HT-29 (cell line): ENCODE data around the gene REEP6. TPM values are rescaled to one million over a fixed set of nuclear protein-coding genes. Genes with fewer than 3 reads are reported as not detected.
"Not testable (repeated sequence)": the region's sequence is repeated elsewhere in the genome, so short reads cannot be mapped to it uniquely, and the experiment has no call there.

Experiments used
- DNase-seq: peaks from one replicate; pipeline ENCODE4 v3.0.0-alpha.2; 2015; ENCODE audit warnings: low spot score
- total RNA-seq: library from RNA; depleted of rRNA; stranded (reverse); fragments of >200 nt; shearing (Covaris generic); gene quantifications from 2 replicates; pipeline ENCODE4 v1.2.3, GENCODE V29; 2014

Gene REEP6
- total RNA-seq, 1 experiment from 2014 or later: 26.6 TPM

DNA sequence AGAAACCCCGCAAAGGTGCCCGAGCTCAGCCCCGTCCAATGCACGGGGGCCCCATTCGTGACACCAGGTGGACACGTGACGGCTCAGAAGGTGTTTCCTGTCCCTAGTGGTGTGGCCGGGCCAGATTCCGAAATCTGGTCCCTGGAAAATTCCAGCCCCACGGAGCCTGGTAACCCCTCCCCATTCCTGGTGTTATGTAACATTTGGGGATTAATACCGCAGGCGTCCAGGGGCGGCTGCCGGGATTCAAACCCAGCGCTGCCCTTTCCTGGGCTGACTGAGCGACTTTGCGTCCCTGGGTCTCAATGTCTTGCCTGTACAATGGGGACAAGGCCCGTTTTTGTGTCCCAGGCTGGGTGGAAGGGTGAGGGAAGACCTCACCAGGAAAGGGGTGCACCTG lies 31.9 kb downstream of the REEP6 start:
- DNase-seq: no peak

GRCh38 chr19:1523412-1524286 lies 32.7 kb downstream of the REEP6 start, which contains the start of gene PLK5:
Gene PLK5 (plus strand): TSS chr19:1524077. CDS start chr19:1526997, 2,920 bp downstream.
- no peak for DNase-seq

DNA sequence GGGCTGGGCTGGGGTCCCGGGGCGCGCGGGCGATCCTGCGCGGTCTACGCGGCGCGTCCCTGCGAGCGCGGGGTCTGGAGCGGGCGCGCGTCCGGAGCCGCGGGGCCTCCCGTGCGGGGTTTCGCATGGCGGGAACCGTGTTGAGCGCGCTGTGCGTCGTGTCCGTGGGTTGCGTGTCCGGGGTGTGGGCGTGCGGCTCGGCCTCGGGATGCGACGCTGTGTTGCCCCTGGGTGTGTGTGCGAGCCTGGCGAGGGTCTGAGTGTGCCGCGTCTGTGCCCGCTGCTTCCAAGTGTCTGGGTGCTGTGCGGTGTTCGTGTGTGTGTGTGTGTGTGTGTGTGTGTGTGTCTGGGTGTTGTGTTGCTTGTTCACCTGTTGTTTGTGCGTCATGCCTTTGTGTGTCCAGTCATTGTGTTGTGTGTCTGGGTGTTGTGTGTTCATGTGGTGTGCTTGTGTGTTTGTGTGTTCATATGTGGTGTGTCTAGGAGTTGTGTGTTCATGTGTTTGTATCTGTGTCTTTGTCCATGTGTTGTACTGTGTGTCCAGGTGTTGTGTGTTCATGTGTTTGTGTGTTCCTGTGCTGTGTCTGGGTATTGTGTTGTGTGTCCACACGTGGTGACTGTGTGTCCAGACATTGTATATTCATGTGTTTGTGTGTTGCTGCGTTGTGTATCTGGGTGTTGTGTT lies 33.4 kb downstream of the REEP6 start:
- no peak for DNase-seq

DNA sequence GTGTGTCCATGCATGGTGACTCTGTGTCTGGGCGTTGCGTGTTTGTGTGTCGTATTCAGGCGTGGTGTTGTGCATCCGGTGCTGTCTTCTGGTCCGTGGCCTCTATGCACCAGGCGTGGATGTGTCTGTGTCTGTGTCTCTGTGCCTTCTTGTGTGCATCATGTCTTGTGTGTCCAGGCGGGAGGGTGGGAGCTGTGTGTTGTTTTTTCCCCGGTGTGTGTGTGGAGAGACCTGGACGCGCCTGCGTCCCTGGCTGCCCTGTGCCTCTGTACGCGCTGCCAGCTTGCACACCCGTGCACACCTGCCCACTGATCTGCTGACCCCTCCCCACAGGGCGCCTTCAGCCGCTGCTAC lies 34.0 kb downstream of the REEP6 start:
- no peak for DNase-seq

DNA sequence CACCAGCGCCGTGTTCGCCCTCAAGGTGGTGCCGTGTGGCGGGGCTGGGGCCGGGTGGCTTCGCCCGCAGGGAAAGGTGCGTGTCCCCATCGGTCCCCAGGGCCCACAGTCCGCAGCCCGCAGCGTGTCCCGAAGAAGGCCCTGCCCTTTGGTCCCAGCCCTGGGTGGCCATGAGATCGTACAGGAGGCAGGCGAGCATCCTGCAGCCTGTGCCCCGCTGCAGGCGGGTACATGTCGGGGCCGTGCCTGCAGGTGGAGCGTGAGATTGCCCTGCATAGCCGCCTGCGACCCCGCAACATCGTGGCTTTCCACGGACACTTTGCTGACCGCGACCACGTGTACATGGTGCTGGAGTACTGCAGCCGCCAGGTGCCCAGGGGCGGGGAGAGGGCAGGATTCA lies 34.4 kb downstream of the REEP6 start:
- DNase-seq: no peak

DNA sequence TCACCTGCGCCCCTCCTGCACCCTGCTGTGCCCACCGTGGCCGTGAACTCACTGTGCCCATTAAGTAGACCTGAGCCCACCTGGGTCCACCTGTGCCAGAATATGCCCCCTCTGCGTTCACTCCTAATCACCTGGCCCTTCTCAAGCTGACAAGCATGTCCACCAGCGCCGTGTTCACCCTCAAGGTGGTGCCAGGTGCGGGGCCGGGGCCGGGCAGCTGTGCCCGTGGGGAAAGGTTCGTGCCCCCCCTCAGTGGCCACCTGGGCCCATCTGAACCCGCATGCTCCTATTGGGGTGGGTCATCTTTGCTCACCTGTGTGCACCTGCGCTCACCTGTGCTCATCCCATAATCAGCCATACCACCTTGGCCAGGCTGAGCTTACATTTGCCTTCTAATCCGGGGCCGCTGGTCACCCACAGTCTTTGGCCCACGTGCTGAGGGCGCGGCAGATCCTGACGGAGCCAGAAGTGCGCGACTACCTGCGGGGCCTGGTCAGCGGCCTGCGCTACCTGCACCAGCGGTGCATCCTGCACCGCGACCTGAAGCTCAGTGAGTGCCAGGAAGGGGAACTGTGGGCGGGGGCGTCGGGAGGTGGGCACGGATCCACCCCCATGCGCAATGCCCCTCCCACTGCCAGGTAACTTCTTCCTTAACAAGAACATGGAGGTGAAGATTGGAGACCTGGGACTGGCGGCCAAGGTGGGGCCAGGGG lies 35.2 kb downstream of the REEP6 start:
- no peak for DNase-seq

DNA sequence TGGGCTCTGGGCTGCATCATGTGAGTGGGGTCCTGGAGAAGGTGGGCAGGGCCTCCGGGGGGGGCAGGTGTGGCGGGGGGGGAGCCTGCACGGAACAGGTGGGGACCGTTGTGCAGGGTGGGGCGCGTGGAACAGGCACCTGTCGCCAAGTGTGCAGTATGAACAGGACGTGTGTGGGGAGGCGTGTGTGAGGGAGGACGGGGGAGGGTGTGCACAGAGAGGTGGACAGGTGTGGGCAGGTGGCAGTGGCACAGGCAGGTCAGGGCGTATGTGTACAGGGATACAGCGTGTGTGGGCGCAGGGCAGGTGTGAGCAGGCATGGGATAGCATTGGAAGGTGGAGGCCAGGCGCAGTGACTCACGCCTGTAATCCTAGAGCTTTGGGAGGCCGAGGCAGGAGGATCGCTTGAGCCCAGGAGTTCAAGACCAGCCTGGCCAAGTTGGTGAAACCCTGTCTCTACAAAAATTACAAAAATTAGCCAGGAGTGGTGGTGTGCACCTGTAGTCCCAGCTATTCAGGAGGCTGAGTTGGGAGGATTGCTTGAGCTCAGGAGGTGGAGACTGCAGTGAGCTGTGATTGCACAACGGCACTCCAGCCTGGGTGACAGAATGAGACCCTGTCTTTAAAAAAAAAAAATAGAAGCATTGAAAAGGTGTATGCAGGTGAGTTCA lies 36.1 kb downstream of the REEP6 start:
- DNase-seq: no peak

- no peak for DNase-seq
These were observed 36.8 kb downstream of the REEP6 start for GRCh38 chr19:1527650-1528309.

DNA sequence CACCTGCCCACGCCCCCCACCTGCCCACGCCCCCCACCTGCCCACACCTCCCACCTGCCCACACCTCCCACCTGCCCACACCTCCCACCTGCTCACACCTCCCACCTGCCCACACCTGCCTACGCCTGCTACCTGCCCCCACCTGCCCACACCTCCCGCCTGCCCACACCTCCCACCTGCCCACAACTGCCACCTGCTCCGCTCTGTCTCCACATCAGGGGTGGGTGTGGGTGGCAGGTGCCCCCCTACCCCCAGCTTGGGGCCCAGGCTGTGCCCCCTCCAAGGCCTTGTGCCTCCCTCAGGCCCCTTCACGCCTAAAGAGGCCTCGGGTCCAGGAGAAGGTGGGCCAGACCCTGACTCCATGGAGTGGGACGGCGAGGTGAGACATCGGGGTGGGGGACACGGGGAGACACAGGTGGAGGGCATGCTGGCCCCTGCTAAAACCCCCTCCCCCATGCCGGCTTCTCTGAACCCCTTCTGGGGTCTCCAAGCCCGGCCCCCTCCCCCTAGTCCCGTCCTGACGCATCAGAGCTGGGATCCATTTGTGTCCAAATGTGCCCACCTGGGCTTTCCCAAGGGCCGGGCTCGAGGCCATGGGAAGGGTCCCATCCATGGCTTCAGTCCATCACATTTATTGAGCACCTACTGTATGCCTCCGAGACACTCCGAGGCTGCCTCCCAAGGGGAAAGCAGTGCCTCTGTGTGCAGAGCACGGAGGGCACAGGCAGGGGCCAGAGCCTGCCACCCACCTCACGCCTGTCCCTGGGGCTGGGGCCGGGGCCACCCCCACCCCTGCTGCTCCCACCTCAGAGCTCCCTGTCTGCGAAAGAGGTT lies 37.8 kb downstream of the REEP6 start:
- no peak for DNase-seq

- DNase-seq: no peak
These were observed 38.4 kb downstream of the REEP6 start for GRCh38 chr19:1529430-1529816.

GRCh38 chr19:1530856-1531255 lies 39.9 kb downstream of the REEP6 start:
- not testable (repeated sequence) for DNase-seq

- DNase-seq: no peak
These were observed 40.6 kb downstream of the REEP6 start for GRCh38 chr19:1531587-1531986.

- DNase-seq: no peak
These were observed 41.0 kb downstream of the REEP6 start for GRCh38 chr19:1532003-1532402.

DNA sequence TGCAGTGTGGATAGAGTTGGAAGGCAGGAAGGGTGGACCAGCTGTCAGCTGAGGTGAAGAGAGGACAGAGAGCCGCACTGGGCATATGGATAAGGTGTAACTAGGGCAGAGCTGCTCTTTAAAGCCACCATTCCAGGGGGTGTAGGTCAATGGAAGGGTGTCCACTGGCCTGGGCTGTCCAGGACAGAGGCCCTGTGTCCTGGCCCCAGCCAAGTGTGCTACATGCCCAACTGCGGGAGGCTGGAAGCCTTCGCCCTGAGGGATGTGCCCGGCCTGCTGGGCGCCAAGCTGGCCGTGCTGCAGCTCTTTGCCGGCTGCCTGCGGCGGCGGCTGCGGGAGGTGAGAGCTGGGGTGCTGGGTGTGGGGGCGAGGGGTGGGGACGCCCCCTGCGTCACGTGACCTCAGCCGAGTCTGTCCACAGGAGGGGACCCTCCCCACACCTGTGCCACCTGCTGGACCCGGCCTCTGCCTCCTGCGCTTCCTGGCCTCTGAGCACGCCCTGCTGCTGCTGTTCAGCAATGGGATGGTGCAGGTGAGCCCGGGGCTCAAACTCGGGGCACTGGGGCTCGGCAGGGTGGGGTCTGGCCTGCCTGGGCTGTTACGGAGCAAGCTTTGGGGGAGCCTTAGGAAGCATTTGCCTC lies 42.6 kb downstream of the REEP6 start:
- DNase-seq: no peak

GRCh38 chr19:1534972-1535371 lies 44.0 kb downstream of the REEP6 start:
- DNase-seq: no peak

DNA sequence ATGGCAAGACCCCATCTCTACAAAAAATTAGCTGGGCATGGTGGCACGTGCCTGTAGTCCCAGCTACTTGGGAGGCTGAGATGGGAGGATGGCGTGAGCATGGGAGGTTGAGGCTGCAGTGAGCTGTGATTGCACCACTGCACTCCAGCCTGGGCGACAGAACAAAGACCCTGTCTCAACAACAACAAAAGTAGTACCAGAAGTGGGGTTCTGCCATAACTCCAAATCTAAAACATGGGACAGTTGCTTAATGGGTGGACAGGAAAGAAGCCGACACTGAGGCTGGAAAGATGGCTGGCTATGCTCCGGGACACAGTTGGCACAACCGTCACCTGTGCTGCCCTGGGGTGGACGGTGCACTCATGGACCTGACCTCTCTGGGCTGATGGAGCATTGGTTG lies 44.7 kb downstream of the REEP6 start:
- DNase-seq: not testable (repeated sequence)

DNA sequence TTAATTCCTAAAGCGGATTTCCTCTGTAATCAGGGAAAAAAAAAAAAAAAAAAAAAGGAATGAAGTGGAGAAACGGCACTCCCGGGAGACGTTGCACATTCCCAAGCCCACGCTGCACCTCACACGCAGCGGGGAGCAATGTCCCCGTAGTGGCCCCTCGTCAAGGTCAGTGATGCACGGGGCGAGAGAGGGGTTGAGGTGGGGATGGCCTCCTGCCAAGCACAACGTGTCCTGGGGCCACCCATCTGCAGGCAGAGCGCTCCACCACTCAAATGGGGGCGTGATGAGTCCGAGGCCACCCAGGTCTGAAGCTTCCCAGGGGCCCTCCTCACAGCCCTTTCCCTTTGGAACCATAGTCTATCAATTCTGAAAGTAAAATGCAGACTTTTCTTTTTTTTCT lies 48.0 kb downstream of the REEP6 start:
- DNase-seq: no peak

GRCh38 chr19:1539749-1540148 lies 48.8 kb downstream of the REEP6 start:
- DNase-seq: not testable (repeated sequence)

- DNase-seq: no peak
These were observed 49.5 kb downstream of the REEP6 start for GRCh38 chr19:1540365-1540925.
